Pons (tissue), 1 donor: ENCODE data around the gene PLB1.

Source experiments
- DNase-seq: peaks from one replicate; pipeline ENCODE4 v3.0.0-alpha.2; 2016; ENCODE audit warnings: low spot score

PLB1 gene

GRCh38 chr2:28668106-28668814 lies 172.4 kb downstream of the PLB1 start:
- DNase-seq, result no peak

DNA sequence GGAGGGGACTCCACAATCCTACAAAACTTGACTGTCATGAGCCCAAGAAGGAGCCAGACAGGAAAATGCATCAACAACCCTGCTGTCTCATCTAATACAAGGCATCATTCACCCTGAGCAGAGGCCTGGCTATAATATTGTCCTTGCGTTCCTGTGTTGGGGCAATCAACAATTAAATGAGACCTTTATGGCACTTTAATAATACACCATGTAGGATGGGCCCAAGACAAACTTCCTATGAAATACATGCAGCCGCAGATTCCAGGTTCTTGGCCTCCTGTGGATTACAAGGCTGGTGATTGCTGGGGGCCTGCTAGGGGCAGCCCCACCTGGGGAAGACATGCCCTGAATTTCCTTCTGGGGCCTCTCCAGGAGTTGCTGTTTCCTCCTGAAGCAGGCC lies 173.0 kb downstream of the PLB1 start:
- no peak for DNase-seq

DNA sequence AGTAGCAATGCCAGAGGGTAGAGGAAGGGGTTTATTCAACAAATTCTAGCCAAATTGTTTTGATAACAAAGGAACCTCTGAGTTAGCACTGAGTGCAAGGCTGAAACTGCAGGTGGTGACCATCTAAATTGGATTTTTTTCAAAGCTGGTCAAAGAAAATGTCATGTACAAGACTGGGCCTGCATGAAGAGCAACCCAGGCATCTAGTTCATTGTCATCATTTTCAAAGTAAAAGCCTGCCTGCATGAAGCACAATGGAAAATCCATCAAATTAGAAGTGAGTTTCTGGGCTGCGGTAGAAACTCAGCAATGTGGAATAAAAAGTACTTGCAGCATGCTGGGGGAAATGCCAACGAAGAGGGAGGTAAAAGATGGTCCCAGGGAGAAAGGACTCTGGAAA lies 175.0 kb downstream of the PLB1 start:
- DNase-seq, result no peak

- no peak for DNase-seq
Measured at GRCh38 chr2:28673338-28673737, 177.5 kb downstream of the PLB1 start.

DNA sequence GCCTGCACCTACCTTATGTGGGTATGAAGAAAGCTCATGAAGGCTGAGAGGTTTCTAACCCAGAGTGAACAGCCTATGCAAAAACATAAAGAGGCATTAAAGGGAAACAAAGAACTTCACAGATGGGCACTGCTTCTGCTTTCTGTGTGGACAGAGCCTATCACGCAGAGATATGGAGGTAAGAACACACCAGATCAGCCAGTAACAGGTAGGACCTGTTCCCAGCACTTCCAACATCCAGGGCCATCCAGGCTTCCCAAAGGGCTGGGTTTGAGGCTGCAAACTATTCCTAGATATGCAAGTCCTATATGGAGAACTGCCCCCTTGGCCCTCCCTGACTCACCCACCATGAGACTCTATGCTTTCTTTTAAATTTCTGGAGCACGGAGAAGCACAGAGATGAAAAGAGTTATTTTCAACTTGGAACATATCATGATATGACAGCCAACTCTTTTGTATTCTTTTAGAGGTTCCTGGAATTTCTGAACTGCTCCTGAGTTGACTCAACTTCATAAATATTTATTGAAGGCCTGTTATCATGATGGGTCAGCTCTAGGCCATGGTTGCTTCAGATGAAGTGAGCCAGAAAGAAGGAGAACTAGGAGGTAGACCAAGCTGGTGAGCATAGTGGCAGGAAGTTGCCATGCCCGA lies 178.3 kb downstream of the PLB1 start:
- no peak for DNase-seq

DNA sequence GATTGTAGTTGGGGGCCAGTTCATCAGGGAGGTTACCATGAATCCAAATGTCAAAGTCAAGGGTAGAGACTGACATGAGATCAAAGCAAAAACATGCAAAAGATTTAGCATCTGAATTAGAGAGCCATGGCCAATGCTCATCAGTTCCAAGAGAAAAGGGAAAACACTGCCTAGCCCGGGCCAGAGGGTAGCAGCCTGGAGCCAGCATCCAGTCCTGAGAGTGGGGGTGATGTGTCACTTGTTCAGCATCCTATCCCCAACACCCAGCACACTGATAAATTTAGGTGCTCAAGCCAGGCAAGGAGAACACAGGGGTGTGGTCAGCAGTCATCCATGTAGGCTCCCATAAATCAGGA lies 178.8 kb downstream of the PLB1 start:
- no peak for DNase-seq

- no peak for DNase-seq
Measured at GRCh38 chr2:28676152-28676835, 180.4 kb downstream of the PLB1 start.

- DNase-seq, result no peak
Measured at GRCh38 chr2:28678175-28678855, 182.5 kb downstream of the PLB1 start.

GRCh38 chr2:28678944-28679343 lies 183.1 kb downstream of the PLB1 start:
- no peak for DNase-seq

GRCh38 chr2:28680657-28681056 lies 184.8 kb downstream of the PLB1 start:
- DNase-seq, result no peak

GRCh38 chr2:28681158-28681571 lies 185.3 kb downstream of the PLB1 start:
- DNase-seq, result peak; percentile 12

- no peak for DNase-seq
Measured at GRCh38 chr2:28681606-28682005, 185.7 kb downstream of the PLB1 start.

DNA sequence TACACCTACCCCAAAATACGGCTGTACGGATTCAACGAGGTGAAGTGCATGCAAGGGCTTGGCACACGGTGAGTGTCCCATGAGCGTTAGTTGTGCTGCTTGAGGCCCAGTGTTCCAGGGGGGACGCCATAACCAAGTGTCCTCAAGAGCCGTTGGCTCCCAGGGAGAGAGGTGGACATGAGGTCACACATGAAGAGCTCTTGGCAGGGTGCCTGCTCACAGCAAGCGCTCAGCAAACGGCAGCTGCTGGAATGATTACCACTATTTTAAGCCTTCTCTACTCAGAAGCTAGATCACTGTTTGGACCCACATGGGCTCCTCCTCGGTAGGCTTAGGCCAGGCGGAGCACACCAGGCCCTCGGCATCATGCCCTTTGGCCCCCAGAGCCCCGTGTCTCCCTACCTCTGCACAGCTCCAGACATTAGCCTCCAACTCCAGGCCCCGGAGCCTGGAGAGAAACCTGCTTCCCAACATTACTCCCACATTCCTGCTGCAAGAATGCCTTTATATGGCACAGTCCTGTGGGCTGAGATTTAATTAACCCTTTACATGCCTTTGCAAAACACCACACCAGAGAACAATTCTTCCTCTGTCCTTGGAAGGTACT lies 187.3 kb downstream of the PLB1 start:
- peak; percentile 15 for DNase-seq

DNA sequence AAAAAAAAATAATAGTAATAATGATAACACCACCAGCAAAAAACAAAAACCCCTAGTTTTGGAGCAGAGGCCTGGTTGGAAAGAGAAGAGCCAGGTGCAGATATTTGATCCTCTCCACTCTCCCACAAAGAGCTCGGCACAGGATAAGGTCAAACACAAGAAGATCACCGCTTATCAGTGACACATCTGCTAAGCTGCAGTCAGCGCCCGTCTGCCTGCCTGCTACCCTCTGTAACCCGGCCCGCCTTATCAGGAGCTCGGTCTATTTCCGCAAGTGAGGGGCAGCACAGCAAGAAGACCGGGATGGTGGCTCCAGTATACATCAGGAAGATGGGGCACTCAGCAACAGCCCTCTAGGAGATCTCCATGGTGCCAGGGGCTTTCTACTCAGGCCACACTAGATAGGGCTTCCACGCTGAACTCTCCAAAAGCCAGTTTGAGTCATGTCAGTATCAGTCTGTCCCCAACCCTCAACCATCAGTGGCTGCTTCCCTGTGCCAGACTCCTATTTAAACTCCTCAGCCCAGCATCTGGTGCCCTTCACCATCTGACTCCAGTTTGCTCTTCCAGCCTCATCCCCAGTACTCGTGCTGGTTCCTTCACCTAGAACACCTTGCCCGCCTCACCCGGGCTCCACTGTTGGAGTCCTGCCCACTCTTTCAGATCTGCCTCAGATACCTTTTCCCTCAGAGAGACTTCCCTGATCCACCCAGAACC lies 188.4 kb downstream of the PLB1 start:
- DNase-seq, result no peak

DNA sequence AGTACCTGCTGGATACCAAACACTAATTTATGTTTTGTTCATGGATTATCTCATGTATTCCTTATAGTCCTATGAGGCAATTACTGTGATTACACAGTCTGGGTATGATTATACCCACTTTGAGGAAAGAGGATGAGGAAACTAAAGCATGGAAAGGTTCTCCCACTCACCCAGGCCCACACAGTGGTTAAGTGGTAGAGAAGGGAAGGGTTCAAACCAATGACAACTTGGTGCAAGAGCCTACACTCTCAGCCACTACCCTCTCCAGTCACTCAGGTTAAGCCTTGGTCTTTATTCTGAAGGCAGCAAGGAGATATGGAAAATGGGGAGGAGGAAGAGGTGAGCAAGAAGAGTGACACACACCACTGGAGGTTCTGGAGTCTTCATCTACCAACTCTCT lies 191.3 kb downstream of the PLB1 start:
- DNase-seq, result no peak

GRCh38 chr2:28687640-28688385 lies 192.0 kb downstream of the PLB1 start:
- DNase-seq, result no peak

- no peak for DNase-seq
Measured at GRCh38 chr2:28688818-28689217, 193.0 kb downstream of the PLB1 start.

DNA sequence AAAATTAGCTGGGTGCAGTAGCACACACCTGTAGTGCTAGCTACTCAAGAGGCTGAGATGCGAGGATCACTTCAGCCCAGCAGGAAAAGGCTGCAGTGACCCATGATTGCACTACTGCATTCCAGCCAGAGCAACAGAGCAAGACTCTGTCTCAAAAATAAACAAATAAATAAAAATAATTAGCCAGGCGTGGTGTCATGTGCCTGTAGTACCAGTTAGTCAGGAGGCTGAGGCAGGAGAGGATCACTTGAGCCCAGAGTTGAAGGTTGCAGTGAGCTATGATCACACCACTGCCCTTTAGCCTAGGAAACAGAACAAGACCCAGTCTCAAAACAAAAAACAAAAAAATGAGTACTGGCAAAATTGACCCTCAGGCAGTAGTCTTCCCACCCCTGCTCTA lies 193.9 kb downstream of the PLB1 start:
- no peak for DNase-seq

GRCh38 chr2:28692411-28692810 lies 196.6 kb downstream of the PLB1 start:
- no peak for DNase-seq

DNA sequence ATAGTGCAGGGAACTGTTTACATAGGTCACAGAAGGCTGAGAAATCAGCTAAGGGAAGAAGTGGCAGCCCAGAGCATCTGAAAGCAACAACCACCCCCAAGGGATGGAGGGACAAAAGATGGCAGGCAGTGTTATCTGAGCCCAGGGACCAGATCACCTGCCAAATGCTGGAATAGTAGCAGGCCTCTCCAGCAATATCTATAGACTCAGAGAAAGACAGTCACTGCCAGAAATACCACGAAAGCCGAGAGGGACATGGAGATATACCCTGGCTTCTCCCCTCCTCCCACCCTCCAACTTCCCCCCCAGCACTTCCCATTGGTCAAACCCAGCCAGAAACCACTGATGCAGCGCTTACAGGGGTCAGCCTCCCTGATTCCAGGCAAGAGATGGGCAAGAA lies 197.4 kb downstream of the PLB1 start:
- DNase-seq, result no peak
